Activated CD4-positive, alpha-beta T cell treated with anti-CD3 and anti-CD28 coated beads, Interleukin-2, amount 10 ng/mL, durations not matched to agents 7 days and 5 days (primary cell): Measurements from ENCODE around the gene RGS19. TPM values are rescaled to one million over a fixed set of nuclear protein-coding genes. Genes with fewer than 3 reads are reported as not detected.

Experiments used
- CTCF ChIA-PET: fragments of 350-600 bp; sonication (Branson Sonifier 250); formaldehyde crosslinking; loops from one replicate; lab custom pipeline; 2021; ENCODE audit warnings: antibody characterized with exemption; lab: Charles Lee
- POLR2A ChIA-PET: fragments of 350-600 bp; sonication (Branson Sonifier 250); formaldehyde crosslinking; loops from one replicate; lab custom pipeline; 2021; ENCODE audit warnings: antibody characterized with exemption; lab: Charles Lee
- DNase-seq: peaks from one replicate; pipeline ENCODE4 v3.0.0-alpha.2; 2020
- H3K27ac Mint-ChIP-seq: one replicate; pipeline ENCODE4 v1.8.0; 2021; ENCODE audit warnings: mild to moderate bottlenecking, moderate library complexity, mixed read lengths
- H3K27me3 Mint-ChIP-seq: one replicate; pipeline ENCODE4 v1.8.0; 2021; ENCODE audit warnings: mixed read lengths
- H3K36me3 Mint-ChIP-seq: one replicate; pipeline ENCODE4 v1.8.0; 2021; ENCODE audit warnings: low read depth, mixed read lengths
- H3K4me1 Mint-ChIP-seq: one replicate; pipeline ENCODE4 v1.8.0; 2021; ENCODE audit warnings: mixed read lengths
- H3K4me3 Mint-ChIP-seq: one replicate; pipeline ENCODE4 v1.8.0; 2021; ENCODE audit warnings: mild to moderate bottlenecking, moderate library complexity, mixed read lengths
- H3K9me3 Mint-ChIP-seq: one replicate; pipeline ENCODE4 v1.8.0; 2021; ENCODE audit warnings: mixed read lengths
- total RNA-seq, 2 experiments: library from RNA; stranded (reverse); gene quantifications; one replicate each; pipeline ENCODE4 v1.2.3, GENCODE V29; 2021

Gene RGS19
- total RNA-seq, 2 experiments from 2014 or later: 105 to 107 TPM

- Mint-ChIP-seq H3K27me3 (no peaks in the 10 kb centered on the region), H3K36me3 (no peaks in the 10 kb centered on the region), H3K4me3 (peak overlapping the region; percentile 76), H3K4me1 (peaks cover 50% of the 10 kb centered on the region), H3K9me3 (no peaks in the 10 kb centered on the region), H3K27ac (peak overlapping the region; percentile 46)
- CTCF ChIA-PET: interaction anchor here (1.8 to 11.2 kb wide), 3 partner anchors 10 to 78 kb away, joined by 5 to 79 read pairs (median 11); partner anchors contain the start of genes PRPF6 and SAMD10
- DNase-seq: no peak
- POLR2A ChIA-PET: interaction anchor here (1.5 kb wide), 1 partner anchor 20 kb away, joined by 4 read pairs; no protein-coding TSS in a partner anchor
These were observed 20.8 kb downstream of the RGS19 start for GRCh38 chr20:64058536-64058935.

GRCh38 chr20:64057628-64058498 lies 21.5 kb downstream of the RGS19 start:
- peak overlapping the region; percentile 91 for H3K27ac Mint-ChIP-seq
- CTCF ChIA-PET: interaction anchor here (0.7 to 11.2 kb wide), 17 partner anchors 8 to 537 kb away, joined by 3 to 79 read pairs (median 3); partner anchors contain the start of genes C20orf204, LIME1, PPDPF and PRPF6
- no peaks in the 10 kb centered on the region for H3K36me3 Mint-ChIP-seq
- peak; percentile 86 for DNase-seq
- POLR2A ChIA-PET: interaction anchor here (0.6 to 1.5 kb wide), 2 partner anchors 20 to 155 kb away, joined by 4 to 5 read pairs; no protein-coding TSS in a partner anchor
- no peaks in the 10 kb centered on the region for H3K27me3 Mint-ChIP-seq
- H3K9me3 Mint-ChIP-seq: no peaks in the 10 kb centered on the region
- H3K4me1 Mint-ChIP-seq: peaks cover 54% of the 10 kb centered on the region
- H3K4me3 Mint-ChIP-seq: peak overlapping the region; percentile 76

GRCh38 chr20:64056889-64057627 lies 22.3 kb downstream of the RGS19 start:
- POLR2A ChIA-PET: interaction anchor here (0.6 to 1.5 kb wide), 2 partner anchors 19 to 155 kb away, joined by 4 to 5 read pairs; no protein-coding TSS in a partner anchor
- H3K27ac Mint-ChIP-seq: peak overlapping the region; percentile 91
- DNase-seq: peak; percentile 60
- no peaks in the 10 kb centered on the region for H3K27me3 Mint-ChIP-seq
- H3K4me1 Mint-ChIP-seq: peaks cover 50% of the 10 kb centered on the region
- peak overlapping the region; percentile 76 for H3K4me3 Mint-ChIP-seq
- CTCF ChIA-PET: interaction anchor here (0.6 to 11.2 kb wide), 17 partner anchors 9 to 536 kb away, joined by 3 to 79 read pairs (median 3); partner anchors contain the start of genes C20orf204, LIME1, PPDPF and PRPF6
- no peaks in the 10 kb centered on the region for H3K36me3 Mint-ChIP-seq
- H3K9me3 Mint-ChIP-seq: no peaks in the 10 kb centered on the region

DNA sequence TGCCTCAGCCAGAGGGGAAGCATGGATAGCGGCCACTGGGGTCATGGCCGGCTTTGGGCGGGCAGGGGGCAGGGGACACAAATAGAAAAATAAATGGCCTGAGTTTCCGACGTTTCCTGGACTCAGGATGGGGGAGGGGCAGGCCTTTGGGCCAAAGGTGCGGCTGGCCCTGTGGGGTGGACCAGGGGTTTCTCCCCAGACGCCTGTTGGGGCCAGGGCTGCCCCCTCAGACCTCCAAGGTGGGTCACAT lies 22.8 kb downstream of the RGS19 start:
- Mint-ChIP-seq H3K27me3 (peaks cover 4% of the 10 kb centered on the region), H3K4me1 (peaks cover 47% of the 10 kb centered on the region), H3K36me3 (no peaks in the 10 kb centered on the region), H3K4me3 (no peak overlapping the region), H3K9me3 (no peaks in the 10 kb centered on the region), H3K27ac (peak overlapping the region; percentile 91)
- ChIA-PET CTCF (interaction anchor here (1.0 to 11.2 kb wide), 5 partner anchors 10 to 358 kb away, joined by 3 to 79 read pairs (median 4); partner anchors contain the start of genes PRPF6 and SAMD10), POLR2A (no interaction called here)
- DNase-seq: no peak

DNA sequence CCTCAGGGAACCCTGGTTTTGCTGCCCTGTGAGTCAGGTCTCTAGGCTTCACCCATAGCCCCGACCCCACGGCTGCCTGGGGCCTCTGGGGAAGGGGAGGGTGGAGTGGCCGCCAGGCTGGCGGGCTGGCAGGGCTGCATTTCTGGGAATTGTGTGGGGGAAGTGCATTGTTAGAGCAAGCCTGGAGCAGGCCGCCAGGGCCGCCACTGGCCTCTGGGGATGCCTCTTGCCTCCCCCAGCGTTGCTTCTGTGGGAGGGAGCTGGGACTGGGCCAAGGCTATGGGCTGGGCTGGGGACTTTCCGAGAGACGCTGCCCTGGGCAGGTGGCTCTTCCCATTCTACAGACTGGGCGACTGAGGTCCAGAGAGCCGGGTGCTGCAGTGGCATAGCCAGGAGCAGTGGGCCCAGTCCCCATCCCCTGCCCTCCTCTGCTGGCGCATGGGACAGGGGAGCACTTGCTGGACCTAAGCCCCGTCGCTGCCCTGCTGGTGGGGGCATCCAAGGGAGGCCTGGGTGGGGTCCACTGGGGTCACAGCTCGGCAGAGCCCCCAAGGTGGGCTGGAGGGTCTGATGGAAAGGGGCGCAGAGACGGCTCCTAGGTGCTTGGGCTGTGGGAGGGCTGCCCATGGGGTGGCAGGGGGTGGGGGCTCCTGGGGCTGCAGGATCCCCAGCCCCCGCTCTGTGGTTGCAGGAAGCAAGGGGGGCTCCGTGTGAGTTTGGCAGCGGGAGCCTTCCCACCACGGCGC lies 23.3 kb downstream of the RGS19 start:
- Mint-ChIP-seq H3K9me3 (no peaks in the 10 kb centered on the region), H3K27me3 (peaks cover 7% of the 10 kb centered on the region), H3K36me3 (no peaks in the 10 kb centered on the region), H3K4me3 (no peak overlapping the region), H3K27ac (no peak overlapping the region), H3K4me1 (peaks cover 47% of the 10 kb centered on the region)
- DNase-seq: no peak
- ChIA-PET CTCF (interaction anchor here (0.6 to 11.2 kb wide), 5 partner anchors 12 to 357 kb away, joined by 3 to 79 read pairs (median 4); partner anchors contain the start of genes PRPF6 and SAMD10), POLR2A (no interaction called here)

GRCh38 chr20:64055396-64055892 lies 23.9 kb downstream of the RGS19 start:
- peak overlapping the region; percentile 72 for H3K27ac Mint-ChIP-seq
- H3K4me1 Mint-ChIP-seq: peaks cover 47% of the 10 kb centered on the region
- H3K27me3 Mint-ChIP-seq: peaks cover 13% of the 10 kb centered on the region
- no peaks in the 10 kb centered on the region for H3K36me3 Mint-ChIP-seq
- CTCF ChIA-PET: interaction anchor here (11.2 kb wide), 1 partner anchor 15 kb away, joined by 79 read pairs; no protein-coding TSS in a partner anchor
- DNase-seq: no peak
- POLR2A ChIA-PET: no interaction called here
- H3K9me3 Mint-ChIP-seq: no peaks in the 10 kb centered on the region
- no peak overlapping the region for H3K4me3 Mint-ChIP-seq

DNA sequence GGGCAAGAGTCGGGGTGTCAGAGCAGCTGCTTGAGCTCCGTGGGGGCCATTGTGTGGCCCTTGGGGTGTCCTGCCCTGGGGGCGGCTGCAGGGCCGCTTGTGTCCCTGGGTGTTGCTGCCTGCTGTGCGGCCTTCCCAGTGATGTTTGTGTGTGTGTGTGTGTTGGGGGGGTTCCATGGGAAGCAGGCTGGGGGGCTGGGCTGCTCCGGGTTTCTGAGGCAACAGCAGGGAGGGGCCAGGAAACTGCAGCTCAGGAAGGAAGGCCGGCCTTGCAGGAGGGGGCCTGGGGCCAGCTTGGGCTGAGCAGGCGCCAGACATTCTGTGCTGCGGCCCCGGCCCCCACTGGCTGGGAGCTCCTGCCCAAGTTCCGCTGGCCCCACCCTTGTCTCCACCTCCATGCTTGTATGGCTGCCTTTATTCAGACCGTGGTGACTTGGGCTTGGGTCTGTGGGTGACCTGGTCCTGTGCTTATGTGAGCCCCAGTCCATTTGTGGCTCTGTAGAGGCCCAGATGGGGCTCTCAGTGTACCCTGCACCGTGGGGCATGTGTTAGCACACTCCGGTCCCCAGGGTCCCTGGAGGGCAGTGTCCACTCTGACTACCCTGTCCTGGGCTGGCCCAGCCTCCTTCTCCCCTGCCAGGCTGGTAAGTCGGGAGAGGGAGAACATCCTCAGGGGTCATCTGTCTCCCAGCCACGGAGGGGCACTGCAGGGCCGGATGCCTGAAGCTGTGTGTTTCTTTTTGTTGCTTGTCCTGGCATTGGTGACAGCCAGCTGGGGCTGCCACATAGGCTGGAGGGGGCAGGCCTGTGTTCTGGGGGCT lies 25.3 kb downstream of the RGS19 start:
- ChIA-PET POLR2A (no interaction called here), CTCF (interaction anchor here (0.7 to 11.2 kb wide), 5 partner anchors 10 to 206 kb away, joined by 3 to 79 read pairs (median 7); partner anchors contain the start of gene PRPF6)
- peaks cover 17% of the 10 kb centered on the region for H3K27me3 Mint-ChIP-seq
- DNase-seq: no peak
- no peaks in the 10 kb centered on the region for H3K9me3 Mint-ChIP-seq
- H3K27ac Mint-ChIP-seq: peak overlapping the region; percentile 62
- H3K36me3 Mint-ChIP-seq: no peaks in the 10 kb centered on the region
- H3K4me1 Mint-ChIP-seq: peaks cover 43% of the 10 kb centered on the region
- H3K4me3 Mint-ChIP-seq: no peak overlapping the region

- H3K9me3 Mint-ChIP-seq: no peaks in the 10 kb centered on the region
- no peaks in the 10 kb centered on the region for H3K36me3 Mint-ChIP-seq
- DNase-seq: no peak
- peaks cover 18% of the 10 kb centered on the region for H3K27me3 Mint-ChIP-seq
- no peak overlapping the region for H3K4me3 Mint-ChIP-seq
- H3K4me1 Mint-ChIP-seq: peaks cover 38% of the 10 kb centered on the region
- POLR2A ChIA-PET: no interaction called here
- CTCF ChIA-PET: interaction anchor here (0.8 to 11.2 kb wide), 7 partner anchors 9 to 85 kb away, joined by 3 to 79 read pairs (median 4); partner anchors contain the start of gene PRPF6
- H3K27ac Mint-ChIP-seq: peak overlapping the region; percentile 62
These were observed 26.1 kb downstream of the RGS19 start for GRCh38 chr20:64052987-64053840.

GRCh38 chr20:64052326-64052722 lies 27.0 kb downstream of the RGS19 start:
- no peaks in the 10 kb centered on the region for H3K36me3 Mint-ChIP-seq
- no peaks in the 10 kb centered on the region for H3K9me3 Mint-ChIP-seq
- ChIA-PET POLR2A (no interaction called here), CTCF (interaction anchor here (0.8 to 11.2 kb wide), 6 partner anchors 10 to 86 kb away, joined by 3 to 79 read pairs (median 6); partner anchors contain the start of gene PRPF6)
- peaks cover 31% of the 10 kb centered on the region for H3K4me1 Mint-ChIP-seq
- H3K4me3 Mint-ChIP-seq: no peak overlapping the region
- no peak for DNase-seq
- H3K27me3 Mint-ChIP-seq: peaks cover 23% of the 10 kb centered on the region
- no peak overlapping the region for H3K27ac Mint-ChIP-seq

- Mint-ChIP-seq H3K9me3 (no peaks in the 10 kb centered on the region), H3K27ac (peak overlapping the region; percentile 31), H3K36me3 (no peaks in the 10 kb centered on the region), H3K27me3 (peaks cover 29% of the 10 kb centered on the region), H3K4me3 (no peak overlapping the region), H3K4me1 (peaks cover 26% of the 10 kb centered on the region)
- ChIA-PET POLR2A (no interaction called here), CTCF (interaction anchor here (0.8 to 11.2 kb wide), 6 partner anchors 10 to 86 kb away, joined by 3 to 79 read pairs (median 4); partner anchors contain the start of gene PRPF6)
- DNase-seq: no peak
These were observed 27.6 kb downstream of the RGS19 start for GRCh38 chr20:64051561-64052325.
